SKM-1 treated with dmso at 0.1 percent for 144 hours (cell line): ENCODE data around the gene CLCA4.

Experiments
- DNase-seq: peaks from one replicate; lab custom pipeline; 2025; ENCODE audit not compliant: unreplicated experiment; lab: John Stamatoyannopoulos, UW

The CLCA4 gene

GRCh38 chr1:86546787-86547221 lies at the start of gene CLCA4:
Gene CLCA4, plus strand, starts transcription at chr1:86547078. Its CDS starts 42 bp downstream, at chr1:86547120.
- DNase-seq: no peak

- no peak for DNase-seq
These were observed 48.6 kb upstream of the CLCA4 start for GRCh38 chr1:86498281-86498680.

- DNase-seq: peak; percentile 69
These were observed 46.8 kb upstream of the CLCA4 start for GRCh38 chr1:86499987-86500593.

GRCh38 chr1:86500714-86501113 lies 46.2 kb upstream of the CLCA4 start:
- DNase-seq: no peak

GRCh38 chr1:86502125-86502646 lies 44.7 kb upstream of the CLCA4 start:
- peak; percentile 7 for DNase-seq

GRCh38 chr1:86502721-86503405 lies 44.0 kb upstream of the CLCA4 start:
- DNase-seq: no peak

- DNase-seq: no peak
These were observed 43.3 kb upstream of the CLCA4 start for GRCh38 chr1:86503406-86504136.

- DNase-seq: no peak
These were observed 42.8 kb upstream of the CLCA4 start for GRCh38 chr1:86504137-86504479.

GRCh38 chr1:86504895-86505563 lies 41.8 kb upstream of the CLCA4 start:
- no peak for DNase-seq

- no peak for DNase-seq
These were observed 41.3 kb upstream of the CLCA4 start for GRCh38 chr1:86505564-86505902.

- DNase-seq: no peak
These were observed 38.8 kb upstream of the CLCA4 start for GRCh38 chr1:86507935-86508582.

GRCh38 chr1:86508583-86508969 lies 38.3 kb upstream of the CLCA4 start:
- no peak for DNase-seq

GRCh38 chr1:86515597-86515996 lies 31.3 kb upstream of the CLCA4 start:
- DNase-seq: no peak

GRCh38 chr1:86516335-86516734 lies 30.5 kb upstream of the CLCA4 start:
- no peak for DNase-seq

- DNase-seq: no peak
These were observed 29.5 kb upstream of the CLCA4 start for GRCh38 chr1:86517336-86517735.

- no peak for DNase-seq
These were observed 25.9 kb upstream of the CLCA4 start for GRCh38 chr1:86520789-86521521.

GRCh38 chr1:86521522-86521891 lies 25.4 kb upstream of the CLCA4 start:
- no peak for DNase-seq

GRCh38 chr1:86522240-86522639 lies 24.6 kb upstream of the CLCA4 start:
- DNase-seq: no peak

- DNase-seq: no peak
These were observed 23.1 kb upstream of the CLCA4 start for GRCh38 chr1:86523670-86524354.

GRCh38 chr1:86527306-86527705 lies 19.6 kb upstream of the CLCA4 start:
- no peak for DNase-seq
